CD4-positive, alpha-beta T cell treated with Interleukin-21 for 1 hour (primary cell): ENCODE data around the gene CADPS.
"Not testable (repeated sequence)": the region's sequence is repeated elsewhere in the genome, so short reads cannot be mapped to it uniquely, and the experiment has no call there.

Experiments used
- DNase-seq: peaks from one replicate; pipeline ENCODE4 v3.0.0-alpha.2; 2020

Gene CADPS

DNA sequence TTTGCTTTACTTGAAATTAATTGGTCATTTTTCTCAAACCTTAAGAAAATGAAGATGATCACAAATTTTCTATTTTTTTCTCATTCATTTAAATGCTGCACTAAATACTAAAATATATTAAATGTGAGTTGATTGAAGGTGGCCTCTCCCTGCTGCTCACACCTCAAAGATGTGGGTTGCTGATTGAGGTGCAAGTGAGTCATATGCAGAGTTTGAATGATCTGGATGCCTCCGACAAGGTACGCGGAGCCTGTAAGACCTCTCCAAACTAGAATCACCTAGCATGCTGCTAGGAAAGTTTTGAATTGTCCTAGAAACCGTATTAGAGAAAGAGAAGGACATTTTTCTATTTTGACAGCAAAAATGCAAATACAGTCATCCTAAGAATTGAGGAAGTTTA, 290.6 kb downstream of the CADPS start:
- no peak for DNase-seq

- DNase-seq, result no peak
Observed at GRCh38 chr3:62582495-62583172, 292.6 kb downstream of the CADPS start.

DNA sequence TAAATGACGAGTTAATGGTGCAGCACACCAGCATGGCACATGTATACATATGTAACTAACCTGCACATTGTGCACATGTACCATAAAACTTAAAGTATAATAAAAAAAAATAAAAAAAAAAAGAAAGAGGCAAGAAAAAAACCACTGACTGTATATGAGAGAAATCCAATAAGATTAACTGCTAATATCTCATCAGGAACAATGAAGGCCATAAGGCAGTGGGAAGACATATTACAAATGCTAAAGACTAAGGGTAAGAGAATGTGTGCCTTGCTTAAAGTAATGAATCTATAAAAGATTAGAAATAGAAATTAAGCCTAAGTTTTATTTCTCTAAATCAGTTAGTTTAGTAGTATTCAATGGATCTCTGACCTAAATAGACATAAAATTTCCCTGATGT, 294.7 kb downstream of the CADPS start:
- DNase-seq, result not testable (repeated sequence)

DNA sequence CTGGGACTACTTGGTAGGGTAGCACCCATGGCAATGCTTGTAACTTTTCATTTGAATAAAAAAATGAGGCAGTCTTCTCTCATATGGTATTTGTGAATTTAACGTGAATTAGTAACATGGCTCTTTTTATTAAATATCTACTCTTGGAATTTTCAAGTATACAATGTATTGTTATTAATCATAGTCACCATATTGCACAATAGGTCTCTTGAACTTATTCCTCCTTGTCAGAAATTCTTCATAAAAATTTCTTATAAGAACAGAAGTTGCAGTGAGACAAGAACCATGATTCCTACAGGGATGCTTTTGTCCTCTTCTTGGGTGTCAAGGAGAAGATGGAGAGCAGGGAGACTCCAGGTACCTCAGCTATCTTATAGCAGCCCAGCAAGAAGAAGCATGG, 298.1 kb downstream of the CADPS start:
- DNase-seq, result no peak

- DNase-seq, result no peak
Observed at GRCh38 chr3:62574266-62574898, 300.8 kb downstream of the CADPS start.

DNA sequence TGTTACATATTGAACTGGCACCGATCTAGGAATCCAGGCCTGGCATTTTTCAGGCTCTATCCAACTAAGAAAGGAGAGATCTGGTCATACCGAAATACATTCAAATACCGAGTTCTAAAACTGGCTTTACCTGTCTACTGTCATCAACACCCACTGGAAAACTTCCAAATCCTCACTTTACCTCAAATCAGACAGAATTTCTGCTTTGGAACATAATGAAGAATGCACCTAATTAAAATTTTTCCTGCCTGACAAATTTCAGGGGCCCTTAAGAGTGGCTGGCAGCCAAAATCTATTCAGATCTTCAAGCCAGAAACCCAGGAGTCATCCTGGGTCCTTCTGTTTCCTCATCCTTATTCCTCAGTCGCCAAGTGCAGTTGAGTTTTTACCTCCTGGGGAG, 303.3 kb downstream of the CADPS start:
- no peak for DNase-seq

DNA sequence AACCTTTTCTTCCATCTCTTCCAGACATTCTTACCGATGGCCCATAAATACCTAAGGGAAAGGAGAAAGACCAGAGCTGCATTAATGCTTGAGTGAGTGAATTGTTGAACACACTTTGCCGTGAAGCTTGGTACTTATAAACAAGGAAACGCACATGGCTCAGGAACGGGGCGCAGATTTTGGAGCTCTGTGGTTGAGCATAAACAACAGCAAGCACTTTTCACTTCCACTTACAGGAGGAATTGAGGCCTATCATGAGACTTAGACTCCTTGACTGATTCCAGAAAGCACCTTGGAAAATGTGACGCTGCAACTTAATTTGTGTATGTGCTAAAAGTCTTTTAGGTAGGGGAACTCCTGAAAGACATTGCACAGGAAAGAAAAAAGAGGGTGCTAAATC, 304.3 kb downstream of the CADPS start:
- no peak for DNase-seq

GRCh38 chr3:62569609-62570008, 305.6 kb downstream of the CADPS start:
- DNase-seq, result no peak

DNA sequence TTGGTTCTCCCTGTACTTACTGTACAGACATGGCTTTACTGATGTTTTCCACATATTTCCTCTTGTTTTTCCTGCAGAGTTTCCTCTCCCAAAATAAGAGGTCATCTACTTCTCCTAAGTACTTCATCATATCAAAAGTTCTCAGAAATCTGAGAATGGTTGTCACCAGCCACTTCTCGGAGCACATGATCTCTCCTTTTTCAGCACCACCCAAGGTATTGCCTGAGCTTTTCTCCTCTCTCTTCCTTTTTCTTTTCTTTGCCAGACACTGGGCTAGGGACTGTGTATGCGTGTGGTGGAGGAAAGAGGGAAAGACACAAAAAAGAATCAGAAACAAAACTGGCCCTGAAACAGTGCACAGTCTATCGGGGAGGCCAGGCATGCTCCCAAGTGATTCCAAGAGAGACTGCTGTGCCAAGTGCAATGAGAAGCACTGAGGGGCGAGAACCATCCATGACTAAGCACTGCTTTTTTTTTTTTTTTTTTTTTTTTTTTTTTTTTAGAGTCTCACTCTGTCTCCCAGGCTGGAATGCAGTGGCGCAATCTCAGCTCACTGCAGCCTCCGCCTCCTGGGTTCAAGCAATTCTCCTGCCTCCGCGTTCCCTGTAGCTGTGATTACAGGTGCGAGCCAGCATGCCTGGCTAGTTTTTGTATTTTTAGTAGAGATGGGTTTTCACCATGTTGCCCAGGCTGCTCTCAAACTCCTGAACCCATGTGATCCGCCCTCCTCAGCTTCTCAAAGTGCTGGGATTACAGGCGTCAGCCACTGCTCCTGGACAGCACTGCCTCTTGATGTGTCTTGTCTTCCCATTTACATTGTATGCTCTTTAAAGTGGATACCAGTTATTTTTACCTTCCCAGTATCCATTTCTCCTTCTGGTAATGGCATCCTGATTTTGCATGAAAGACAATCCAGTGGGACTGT, 307.9 kb downstream of the CADPS start:
- no peak for DNase-seq

- no peak for DNase-seq
Observed at GRCh38 chr3:62566022-62566557, 309.1 kb downstream of the CADPS start.

DNA sequence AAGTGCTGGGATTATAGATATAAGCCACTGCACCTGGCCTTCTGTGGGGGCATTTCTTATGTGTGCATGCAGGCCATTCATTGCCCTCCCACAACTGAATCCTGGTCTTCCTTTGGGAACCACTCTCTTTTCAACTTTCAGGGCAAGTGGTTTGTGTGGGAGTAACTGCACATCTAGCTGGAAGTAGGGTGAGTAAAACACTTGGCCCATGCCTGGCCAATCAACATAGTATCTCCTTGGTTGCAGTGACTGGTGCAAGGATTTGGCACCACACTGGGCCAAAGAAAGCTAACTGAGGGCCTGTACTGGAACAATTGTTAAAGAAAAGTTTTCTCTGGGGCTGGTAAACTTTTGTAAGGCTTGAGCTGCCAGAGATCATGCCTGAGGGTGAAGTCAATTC, 312.6 kb downstream of the CADPS start:
- no peak for DNase-seq

GRCh38 chr3:62562017-62562416, 313.2 kb downstream of the CADPS start:
- DNase-seq, result no peak

DNA sequence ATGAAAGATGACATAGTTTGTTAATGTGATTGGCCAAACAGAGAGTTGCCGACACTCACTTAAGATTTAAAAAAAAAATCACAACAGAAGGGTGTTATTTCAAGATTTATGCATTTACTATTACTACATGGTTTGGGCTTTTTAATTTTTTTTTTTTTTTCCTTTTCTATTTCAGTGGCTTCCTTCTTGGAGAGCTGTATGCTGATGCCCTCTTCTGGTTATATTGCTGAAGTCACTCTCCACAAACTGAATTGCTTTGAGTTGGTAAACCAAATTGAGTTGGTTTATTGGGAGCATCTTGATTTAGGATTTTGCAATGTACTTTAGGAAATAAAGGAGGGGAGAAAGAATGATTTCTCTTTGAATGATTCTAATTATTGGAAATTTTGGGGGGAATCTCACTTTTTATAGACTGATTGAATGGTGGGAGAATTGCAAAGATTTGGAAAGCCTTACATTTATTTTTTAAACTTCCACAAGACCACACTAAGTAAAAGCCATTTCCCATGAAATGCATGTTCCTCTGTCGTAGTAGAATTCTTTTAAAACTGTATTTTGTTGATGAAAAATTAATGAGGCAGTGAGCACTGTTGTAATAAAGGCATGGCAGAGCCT, 315.3 kb downstream of the CADPS start:
- no peak for DNase-seq

DNA sequence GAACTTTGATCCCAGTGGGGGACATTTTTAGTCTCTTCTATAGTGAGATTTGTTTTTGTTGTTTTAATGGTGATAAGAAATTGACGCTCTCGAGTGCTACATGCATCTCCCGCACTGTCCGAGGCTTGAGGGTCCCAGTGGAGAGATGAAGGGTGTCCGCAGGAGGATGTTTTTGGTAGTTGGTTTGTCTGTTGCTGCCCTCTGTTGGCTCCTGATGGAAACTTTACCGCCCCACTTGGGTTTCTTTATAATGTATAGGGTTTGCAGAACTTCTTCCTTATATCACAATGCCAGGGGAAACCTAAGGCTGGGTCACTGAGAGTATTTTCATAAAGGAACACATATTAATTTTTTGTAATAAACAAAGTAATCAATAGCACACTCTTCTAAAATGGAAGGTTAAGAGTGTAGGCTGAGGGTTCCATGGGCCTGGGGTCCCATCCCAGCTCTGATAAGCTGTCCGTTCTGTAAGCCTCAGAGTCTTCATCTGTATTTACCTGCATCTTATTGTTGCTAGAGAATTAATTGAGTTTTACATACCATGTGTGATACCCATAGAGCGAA, 316.6 kb downstream of the CADPS start:
- DNase-seq, result no peak

GRCh38 chr3:62557983-62558382, 317.2 kb downstream of the CADPS start:
- no peak for DNase-seq

- no peak for DNase-seq
Observed at GRCh38 chr3:62557450-62557849, 317.8 kb downstream of the CADPS start.

- no peak for DNase-seq
Observed at GRCh38 chr3:62556121-62556815, 318.9 kb downstream of the CADPS start.

DNA sequence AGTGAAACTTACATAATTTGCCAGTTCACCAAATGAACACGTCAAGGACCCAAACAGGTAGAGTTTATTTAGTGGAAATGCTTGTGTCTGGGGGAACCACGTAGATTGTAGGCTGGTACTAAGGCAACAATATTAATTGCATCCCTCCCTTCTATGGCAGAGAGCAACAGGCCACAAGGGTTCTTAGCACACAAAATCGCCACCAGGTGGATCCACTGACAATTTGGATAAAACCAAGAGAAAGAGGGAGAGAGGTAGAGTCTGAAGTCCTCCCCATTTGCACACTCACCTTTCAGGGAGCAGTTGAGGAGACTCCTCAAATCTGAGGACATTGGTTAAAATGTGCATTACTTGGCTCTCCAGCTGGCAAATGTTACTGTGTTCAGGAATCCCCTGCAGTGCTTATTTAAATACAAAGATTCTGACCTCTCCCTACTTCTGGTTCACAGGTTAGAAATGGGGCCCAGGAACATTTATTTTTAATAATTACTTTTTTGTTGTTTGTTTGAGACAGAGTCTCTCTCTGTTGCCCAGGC, 320.9 kb downstream of the CADPS start:
- DNase-seq, result no peak

DNA sequence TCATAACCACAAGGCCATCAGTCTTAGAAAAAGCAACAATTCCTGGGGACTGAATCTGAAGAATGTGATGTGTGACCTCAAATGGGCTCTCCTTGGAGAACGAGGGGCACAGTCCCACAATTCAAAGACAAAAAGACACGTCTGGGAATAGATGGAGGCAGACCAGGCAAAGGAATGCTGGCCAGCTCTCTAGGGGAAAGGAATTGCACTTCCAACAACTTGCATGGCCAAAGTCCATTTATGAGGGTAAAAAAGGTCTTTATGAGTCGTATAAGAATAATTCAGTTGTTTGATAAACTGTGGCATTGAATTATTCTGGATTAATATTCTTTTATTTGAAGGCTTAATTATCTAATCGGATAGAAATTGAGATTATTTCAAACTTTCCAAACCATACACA, 321.4 kb downstream of the CADPS start:
- DNase-seq, result no peak

DNA sequence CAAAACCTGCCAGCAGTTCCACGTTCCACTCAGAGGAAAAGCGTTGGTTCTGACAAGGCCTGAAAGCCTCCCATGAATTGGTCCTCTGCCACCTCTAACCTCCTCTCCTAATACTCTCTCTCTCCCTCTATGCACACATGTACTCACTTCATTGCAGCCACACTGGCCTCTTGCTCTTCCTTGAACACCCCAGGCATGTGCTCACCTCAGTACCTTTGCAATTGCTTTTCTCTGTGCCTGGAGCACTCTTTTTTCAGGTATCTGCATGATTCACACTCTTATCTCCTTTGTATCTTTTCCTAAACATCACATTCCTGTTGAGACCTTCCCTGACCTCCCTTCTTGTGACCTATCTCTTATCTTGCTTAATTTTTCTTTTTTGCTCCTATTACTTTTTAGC, 323.7 kb downstream of the CADPS start:
- DNase-seq, result no peak

GRCh38 chr3:62550439-62550838, 324.8 kb downstream of the CADPS start:
- no peak for DNase-seq
